Activated CD8-positive, alpha-beta T cell treated with anti-CD3 and anti-CD28 coated beads for 36 hours (primary cell): ENCODE measurements around the gene SLC12A9. TPM values are rescaled to one million over a fixed set of nuclear protein-coding genes. Genes with fewer than 3 reads are reported as not detected.

Experiments
- ATAC-seq: fragments of 200-7000 bp; cut with Tn5 transposase; one replicate; pipeline ENCODE4 v1.10.0; 2021; ENCODE audit warnings: mild to moderate bottlenecking, moderate library complexity
- CTCF ChIA-PET: fragments of 350-600 bp; sonication (Branson Sonifier 250); formaldehyde crosslinking; loops from one replicate; lab custom pipeline; 2021; ENCODE audit warnings: antibody characterized with exemption; lab: Charles Lee
- POLR2A ChIA-PET: fragments of 350-600 bp; sonication (Branson Sonifier 250); formaldehyde crosslinking; loops from one replicate; lab custom pipeline; 2021; ENCODE audit warnings: antibody characterized with exemption; lab: Charles Lee
- DNase-seq: peaks from one replicate; pipeline ENCODE4 v3.0.0-alpha.2; 2020
- H3K27ac Mint-ChIP-seq: one replicate; pipeline ENCODE4 v1.8.0; 2021; ENCODE audit warnings: mild to moderate bottlenecking, mixed read lengths
- H3K27me3 Mint-ChIP-seq: one replicate; pipeline ENCODE4 v1.8.0; 2021; ENCODE audit warnings: mixed read lengths
- H3K36me3 Mint-ChIP-seq: one replicate; pipeline ENCODE4 v1.8.0; 2021; ENCODE audit warnings: low read depth, mixed read lengths
- H3K4me1 Mint-ChIP-seq: one replicate; pipeline ENCODE4 v1.8.0; 2021; ENCODE audit warnings: low read depth, mixed read lengths
- H3K4me3 Mint-ChIP-seq: one replicate; pipeline ENCODE4 v1.8.0; 2021; ENCODE audit warnings: mild to moderate bottlenecking, moderate library complexity, mixed read lengths
- H3K9me3 Mint-ChIP-seq: one replicate; pipeline ENCODE4 v1.8.0; 2021; ENCODE audit warnings: mixed read lengths
- CTCF ChIP-seq: fragments of 200-600 bp; IDR thresholded peaks from one replicate; pipeline ENCODE4 v1.8.0; 2022; ENCODE audit warnings: antibody characterized with exemption, mild to moderate bottlenecking
- intact Hi-C: fragments of 100-400 bp; cut with micrococcal nuclease; formaldehyde crosslinking; loops from one replicate; pipeline ENCODE4 v1.10.0; 2022
- total RNA-seq, 2 experiments: library from RNA; stranded (reverse); gene quantifications; one replicate each; pipeline ENCODE4 v1.2.3, GENCODE V29; 2021

The SLC12A9 gene
- total RNA-seq, 2 experiments from 2014 or later, result 10.2 to 11.3 TPM

- peak; percentile 55 for ATAC-seq
- Mint-ChIP-seq H3K4me1 (peaks cover 7% of the 10 kb centered on the region), H3K27ac (no peak overlapping the region), H3K27me3 (peaks cover 43% of the 10 kb centered on the region), H3K4me3 (peak overlapping the region; percentile 8), H3K9me3 (no peaks in the 10 kb centered on the region), H3K36me3 (no peaks in the 10 kb centered on the region)
- CTCF ChIA-PET, result interaction anchor here (1.0 to 2.2 kb wide), 4 partner anchors 8 to 162 kb away, joined by 3 to 19 read pairs (median 5); partner anchors contain the start of gene UFSP1
- intact Hi-C loops, result loop anchor here (2.0 to 5.0 kb wide), 2 partner anchors 162 to 180 kb away; no protein-coding TSS in a partner anchor
- POLR2A ChIA-PET, result no interaction called here
- peak; percentile 74 for TF ChIP-seq CTCF
- peak; percentile 62 for DNase-seq
Measured at GRCh38 chr7:100896732-100897608, 44.5 kb downstream of the SLC12A9 start.

- POLR2A ChIA-PET, result no interaction called here
- H3K27ac Mint-ChIP-seq, result no peak overlapping the region
- no peak overlapping the region for H3K4me3 Mint-ChIP-seq
- CTCF ChIA-PET, result interaction anchor here (0.6 to 2.2 kb wide), 6 partner anchors 8 to 361 kb away, joined by 3 to 19 read pairs (median 4); partner anchors contain the start of genes SLC12A9 and UFSP1
- peaks cover 35% of the 10 kb centered on the region for H3K27me3 Mint-ChIP-seq
- TF ChIP-seq CTCF, result no peak
- intact Hi-C loops, result loop anchor here (2.0 to 5.0 kb wide), 2 partner anchors 161 to 179 kb away; no protein-coding TSS in a partner anchor
- ATAC-seq (no peak), DNase-seq (no peak)
- H3K36me3 Mint-ChIP-seq, result no peaks in the 10 kb centered on the region
- H3K9me3 Mint-ChIP-seq, result no peaks in the 10 kb centered on the region
- H3K4me1 Mint-ChIP-seq, result peaks cover 7% of the 10 kb centered on the region
Measured at GRCh38 chr7:100897772-100898454, 45.4 kb downstream of the SLC12A9 start.

- CTCF ChIA-PET, result interaction anchor here (1.2 to 2.3 kb wide), 4 partner anchors 47 to 178 kb away, joined by 3 to 19 read pairs (median 8); partner anchors contain the start of gene SLC12A9
- Mint-ChIP-seq H3K27ac (no peak overlapping the region), H3K4me1 (peaks cover 7% of the 10 kb centered on the region), H3K36me3 (no peaks in the 10 kb centered on the region), H3K4me3 (no peak overlapping the region), H3K9me3 (no peaks in the 10 kb centered on the region), H3K27me3 (peaks cover 27% of the 10 kb centered on the region)
- DNase-seq (no peak), ATAC-seq (no peak)
- POLR2A ChIA-PET, result no interaction called here
- intact Hi-C loops, result loop anchor here (5.0 kb wide), 1 partner anchor 178 kb away; no protein-coding TSS in a partner anchor
- no peak for TF ChIP-seq CTCF
Measured at GRCh38 chr7:100899432-100899831, 46.9 kb downstream of the SLC12A9 start.

GRCh38 chr7:100900978-100901377 lies 48.5 kb downstream of the SLC12A9 start:
- H3K4me1 Mint-ChIP-seq, result peaks cover 5% of the 10 kb centered on the region
- no peak for DNase-seq
- no peak overlapping the region for H3K4me3 Mint-ChIP-seq
- no peak for TF ChIP-seq CTCF
- peaks cover 24% of the 10 kb centered on the region for H3K27me3 Mint-ChIP-seq
- no peak overlapping the region for H3K27ac Mint-ChIP-seq
- intact Hi-C loops, result no loop called here
- ChIA-PET POLR2A (no interaction called here), CTCF (interaction anchor here (1.9 to 2.8 kb wide), 3 partner anchors 100 to 176 kb away, joined by 5 to 11 read pairs (median 10); no protein-coding TSS in a partner anchor)
- ATAC-seq, result no peak
- no peaks in the 10 kb centered on the region for H3K9me3 Mint-ChIP-seq
- no peaks in the 10 kb centered on the region for H3K36me3 Mint-ChIP-seq
